ENCODE data around the gene OR6A2. TPM values are rescaled to one million over a fixed set of nuclear protein-coding genes. Genes with fewer than 3 reads are reported as not detected.

The OR6A2 gene
- 1 to 10 TPM in 1 of 3 donors, under 1 TPM in 2; 0.16 to 1.2 (median 0.33) TPM for total RNA-seq

DNA sequence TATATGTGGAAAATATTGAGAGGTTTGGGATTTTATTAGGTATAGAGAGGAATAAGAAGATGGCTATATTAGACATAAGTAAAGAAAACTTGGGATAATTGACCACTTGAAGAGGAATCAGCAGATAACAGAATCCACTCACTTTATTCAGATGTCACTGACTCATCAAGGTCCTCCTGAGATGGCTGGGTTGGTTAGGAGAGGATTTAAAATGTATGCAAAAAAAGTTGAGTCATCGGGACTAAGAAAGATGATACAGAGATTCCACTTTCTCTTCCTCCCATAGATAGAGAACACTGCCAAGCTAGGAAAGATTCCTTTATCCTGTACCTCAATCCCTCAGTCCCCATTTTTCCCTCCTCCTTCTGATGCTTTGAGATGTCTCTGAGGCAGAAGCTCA, at the start of gene OR6A2:
OR6A2 (minus strand) TSS at position 288 of the 400 bp plus-strand sequence. CDS start 3,981 bp downstream, outside the sequence.
- Histone ChIP-seq H3K36me3 (no peaks in the 10 kb centered on the region), H3K27me3 (no peaks in the 10 kb centered on the region), H3K4me1 (no peaks in the 10 kb centered on the region), H3K9me3 (peaks cover 0 to 11% of the 10 kb centered on the region in 2 donors), H3K27ac (no peak within 1 kb of the TSS), H3K4me3 (no peak within 1 kb of the TSS)
- DNase-seq (ENCODE audit: low spot score in 2 of 2): no peak
- TF ChIP-seq POLR2A (IDR thresholded peaks at IDR 0.05): no peak
- TF ChIP-seq, protein P1, sequence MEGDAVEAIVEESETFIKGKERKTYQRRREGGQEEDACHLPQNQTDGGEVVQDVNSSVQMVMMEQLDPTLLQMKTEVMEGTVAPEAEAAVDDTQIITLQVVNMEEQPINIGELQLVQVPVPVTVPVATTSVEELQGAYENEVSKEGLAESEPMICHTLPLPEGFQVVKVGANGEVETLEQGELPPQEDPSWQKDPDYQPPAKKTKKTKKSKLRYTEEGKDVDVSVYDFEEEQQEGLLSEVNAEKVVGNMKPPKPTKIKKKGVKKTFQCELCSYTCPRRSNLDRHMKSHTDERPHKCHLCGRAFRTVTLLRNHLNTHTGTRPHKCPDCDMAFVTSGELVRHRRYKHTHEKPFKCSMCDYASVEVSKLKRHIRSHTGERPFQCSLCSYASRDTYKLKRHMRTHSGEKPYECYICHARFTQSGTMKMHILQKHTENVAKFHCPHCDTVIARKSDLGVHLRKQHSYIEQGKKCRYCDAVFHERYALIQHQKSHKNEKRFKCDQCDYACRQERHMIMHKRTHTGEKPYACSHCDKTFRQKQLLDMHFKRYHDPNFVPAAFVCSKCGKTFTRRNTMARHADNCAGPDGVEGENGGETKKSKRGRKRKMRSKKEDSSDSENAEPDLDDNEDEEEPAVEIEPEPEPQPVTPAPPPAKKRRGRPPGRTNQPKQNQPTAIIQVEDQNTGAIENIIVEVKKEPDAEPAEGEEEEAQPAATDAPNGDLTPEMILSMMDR (IDR thresholded peaks at IDR 0.05): no peak
- no peak for TF ChIP-seq POLR2AphosphoS5 (IDR thresholded peaks at IDR 0.05)
- intact Hi-C loops (cut with DNase I; ENCODE audit: low total_unique reads): no loop called here

DNA sequence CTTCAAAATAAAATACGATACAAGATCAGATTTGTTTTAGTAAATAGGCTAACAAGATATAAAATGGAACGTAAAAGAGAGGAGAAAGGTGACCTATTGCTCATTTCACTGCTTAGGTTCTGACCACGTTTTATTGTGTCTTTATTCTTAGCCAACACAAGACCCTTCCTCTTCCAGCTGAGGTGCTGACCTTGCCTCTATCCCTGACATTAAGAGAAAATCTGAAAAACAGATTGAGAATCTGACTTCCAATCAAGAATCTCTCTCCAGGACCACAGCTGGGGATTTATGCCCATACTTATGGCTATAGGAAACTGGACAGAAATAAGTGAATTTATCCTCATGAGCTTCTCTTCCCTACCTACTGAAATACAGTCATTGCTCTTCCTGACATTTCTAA, 45.9 kb upstream of the OR6A2 start, which contains the start of gene OR10A5:
OR10A5 (plus strand) TSS at position 301 of the 400 bp plus-strand sequence; CDS start at position 301, 0 bp downstream.
- Histone ChIP-seq H3K27me3 (no peaks in the 10 kb centered on the region), H3K36me3 (no peaks in the 10 kb centered on the region), H3K4me1 (no peaks in the 10 kb centered on the region), H3K27ac (no peak within 1 kb of the TSS), H3K9me3 (peaks cover 4 to 8% of the 10 kb centered on the region in 2 donors), H3K4me3 (no peak within 1 kb of the TSS)
- no peak for DNase-seq (ENCODE audit: low spot score in 2 of 2)
- TF ChIP-seq, protein P1 (IDR thresholded peaks at IDR 0.05): no peak
- no peak for TF ChIP-seq POLR2A (IDR thresholded peaks at IDR 0.05)
- no peak for TF ChIP-seq POLR2AphosphoS5 (IDR thresholded peaks at IDR 0.05)
- intact Hi-C loops (cut with DNase I; ENCODE audit: low total_unique reads): no loop called here

DNA sequence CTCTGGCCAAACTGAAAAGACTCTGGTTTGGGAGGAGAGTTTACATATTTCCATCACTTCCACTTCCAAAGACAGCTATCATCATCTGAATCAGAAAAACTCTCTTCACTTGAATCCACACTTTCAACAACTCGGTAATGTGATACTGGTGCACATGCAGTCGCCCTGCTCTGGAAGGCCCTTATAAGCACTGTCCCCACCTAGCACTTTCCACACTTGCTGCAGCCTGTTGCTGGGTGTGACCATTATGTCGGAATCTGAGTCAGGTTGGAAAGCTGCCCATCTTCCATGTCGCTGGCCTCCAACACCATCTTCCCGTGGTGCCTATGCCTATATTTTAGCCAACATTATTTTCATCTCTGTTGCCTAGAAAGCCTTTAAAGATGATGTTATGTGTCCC, 44.9 kb upstream of the OR6A2 start:
- intact Hi-C loops (cut with DNase I; ENCODE audit: low total_unique reads): no loop called here
- Histone ChIP-seq H3K27ac (no peak overlapping the region), H3K9me3 (peaks cover 4 to 8% of the 10 kb centered on the region in 2 donors)

DNA sequence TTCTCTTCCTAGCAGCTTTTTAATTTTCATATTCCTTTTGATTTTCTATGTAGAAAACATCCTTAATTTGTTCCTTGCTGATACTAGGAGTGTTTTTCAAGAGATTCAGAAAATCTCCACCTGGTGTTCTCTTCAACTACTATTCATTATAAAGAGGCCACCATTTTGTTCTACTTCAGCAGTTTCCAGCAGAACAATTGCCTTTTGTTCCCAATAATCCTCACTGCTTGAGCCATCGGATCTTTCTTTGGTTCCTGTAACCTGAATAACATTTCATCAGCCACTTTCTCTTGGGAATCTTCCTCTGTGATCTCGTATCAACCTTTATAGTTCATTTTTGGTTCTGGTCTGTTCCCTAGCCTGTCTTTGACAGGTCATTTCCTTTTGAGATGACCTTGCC, 44.2 kb upstream of the OR6A2 start:
- intact Hi-C loops (cut with DNase I; ENCODE audit: low total_unique reads): no loop called here
- DNase-seq (ENCODE audit: low spot score in 2 of 2): no peak
- Histone ChIP-seq H3K27ac (no peak overlapping the region), H3K9me3 (peaks cover 4 to 8% of the 10 kb centered on the region in 2 donors), H3K4me3 (no peak overlapping the region), H3K27me3 (no peaks in the 10 kb centered on the region), H3K36me3 (no peaks in the 10 kb centered on the region), H3K4me1 (no peaks in the 10 kb centered on the region)
- TF ChIP-seq, protein P1 (IDR thresholded peaks at IDR 0.05): no peak
- no peak for TF ChIP-seq POLR2A (IDR thresholded peaks at IDR 0.05)
- no peak for TF ChIP-seq POLR2AphosphoS5 (IDR thresholded peaks at IDR 0.05)

More for the DNA sequence above, 44.9 kb upstream of the OR6A2 start:
- H3K4me3 ChIP-seq: no peak overlapping the region
- no peaks in the 10 kb centered on the region for H3K27me3 ChIP-seq
- no peaks in the 10 kb centered on the region for H3K4me1 ChIP-seq
- TF ChIP-seq POLR2AphosphoS5 (IDR thresholded peaks at IDR 0.05) (no peak), POLR2A (IDR thresholded peaks at IDR 0.05) (no peak)
- TF ChIP-seq, protein P1 (IDR thresholded peaks at IDR 0.05): no peak
- no peaks in the 10 kb centered on the region for H3K36me3 ChIP-seq
- no peak for DNase-seq (ENCODE audit: low spot score in 2 of 2)

DNA sequence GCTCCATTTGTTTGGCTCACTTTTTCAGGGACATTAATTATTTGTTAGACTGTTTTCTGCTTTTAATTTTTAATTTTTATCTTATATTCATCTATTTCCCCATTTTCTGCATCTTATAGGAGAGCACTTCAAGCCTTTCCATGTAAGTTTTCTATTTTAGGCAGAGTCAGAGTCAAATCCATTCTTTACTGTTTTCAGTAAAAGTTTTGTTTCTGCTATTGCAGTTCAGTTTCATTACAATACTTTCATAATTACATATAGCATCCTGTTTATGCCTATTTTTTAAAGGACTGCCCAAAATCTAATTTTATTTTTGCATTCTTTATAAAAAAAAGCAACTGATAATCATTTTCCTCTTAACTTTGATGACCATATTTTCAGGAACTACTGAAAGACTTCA, 42.2 kb upstream of the OR6A2 start:
- Histone ChIP-seq H3K4me3 (no peak overlapping the region), H3K27me3 (no peaks in the 10 kb centered on the region), H3K4me1 (no peaks in the 10 kb centered on the region), H3K9me3 (peaks cover 4 to 8% of the 10 kb centered on the region in 2 donors), H3K36me3 (no peaks in the 10 kb centered on the region), H3K27ac (no peak overlapping the region)
- no peak for TF ChIP-seq POLR2A (IDR thresholded peaks at IDR 0.05)
- TF ChIP-seq, protein P1 (IDR thresholded peaks at IDR 0.05): no peak
- intact Hi-C loops (cut with DNase I; ENCODE audit: low total_unique reads): no loop called here
- DNase-seq (ENCODE audit: low spot score in 2 of 2): no peak

Measured in breast epithelium (tissue), 4 donors.